NCI-H1930 (cell line): ENCODE results near the gene PRR19.
"Not testable (repeated sequence)": the region's sequence is repeated elsewhere in the genome, so short reads cannot be mapped to it uniquely, and the experiment has no call there.

Experiments used
- DNase-seq, 2 experiments: peaks; one replicate each; lab custom pipeline; 2025; lab: John Stamatoyannopoulos, UW

Gene PRR19

DNA sequence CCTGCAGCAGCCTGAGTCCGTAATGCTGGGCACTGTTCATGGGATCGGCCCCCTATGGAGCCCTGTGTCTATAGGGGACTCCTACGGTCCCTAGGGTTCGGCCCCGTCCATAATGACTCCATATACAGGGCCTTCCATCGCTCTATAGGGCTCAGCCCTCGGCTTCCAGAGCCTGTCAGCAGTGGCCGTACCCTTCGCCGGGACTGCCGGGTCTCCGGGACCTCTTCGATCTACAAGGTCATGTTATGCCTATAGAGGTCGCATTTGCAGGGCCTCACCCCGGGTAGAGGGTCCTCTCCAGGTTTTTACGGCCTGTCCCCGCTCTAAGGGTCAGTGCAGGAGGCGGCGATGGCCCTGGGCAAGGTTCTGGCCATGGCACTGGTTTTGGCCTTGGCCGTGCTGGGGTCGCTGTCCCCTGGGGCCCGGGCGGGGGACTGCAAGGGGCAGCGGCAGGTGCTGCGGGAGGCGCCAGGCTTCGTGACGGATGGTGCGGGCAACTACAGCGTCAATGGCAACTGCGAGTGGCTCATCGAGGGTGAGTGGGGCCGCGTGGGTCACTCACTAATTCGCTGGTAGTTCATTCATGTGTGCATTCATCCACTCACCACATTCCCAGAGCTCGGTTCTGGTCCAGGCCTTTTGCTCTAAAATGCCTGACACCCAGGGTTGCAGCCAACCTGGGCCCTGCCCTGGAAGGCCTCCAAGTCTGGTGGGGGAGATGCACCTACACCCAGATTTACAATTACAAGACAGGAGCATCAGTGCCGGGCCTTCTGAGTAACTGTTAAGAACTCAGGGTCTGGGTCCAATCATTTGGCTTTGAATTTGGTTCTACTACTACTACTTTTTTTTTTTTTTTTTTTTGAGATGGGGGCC lies 24.2 kb downstream of the PRR19 start:
- no peak for DNase-seq

DNA sequence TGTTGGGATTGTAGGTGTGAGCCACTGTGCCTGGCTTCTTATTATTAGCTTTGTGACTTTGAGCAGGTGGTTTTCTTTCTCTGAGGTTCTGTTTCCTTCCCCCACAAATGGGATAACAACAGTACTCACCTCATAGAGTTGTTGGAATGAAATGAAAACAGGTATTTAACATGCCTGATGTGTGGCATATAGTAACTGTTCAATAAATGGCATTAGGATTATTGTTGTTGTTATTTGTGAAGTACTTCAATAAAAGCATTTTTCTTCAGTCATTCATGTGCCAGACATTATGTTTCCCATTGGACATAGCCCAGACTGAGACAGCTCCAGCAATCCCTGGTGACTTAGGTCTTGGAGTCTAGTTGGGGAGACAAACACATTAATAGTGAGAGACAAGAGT lies 25.0 kb downstream of the PRR19 start:
- DNase-seq = no peak

DNA sequence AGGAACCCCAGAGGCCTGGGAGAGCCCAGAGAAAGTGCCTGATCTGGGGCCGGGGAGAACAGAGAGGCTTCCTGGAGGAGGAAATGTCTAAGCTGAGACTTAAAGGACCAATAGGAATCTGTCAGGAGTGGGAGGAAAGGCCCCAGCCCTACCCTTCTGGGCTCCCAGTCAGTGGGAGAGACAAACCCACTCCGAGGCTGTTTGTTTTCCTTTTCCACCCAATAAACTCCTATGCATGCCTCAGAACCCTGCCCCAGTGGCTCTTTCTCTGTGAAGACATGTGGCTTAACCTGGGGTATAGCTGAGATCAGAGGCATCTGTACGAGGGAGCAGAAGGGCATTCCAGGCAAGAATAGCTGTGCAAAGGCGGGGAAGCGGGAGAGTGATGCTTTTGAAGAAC lies 25.4 kb downstream of the PRR19 start:
- no peak for DNase-seq

DNA sequence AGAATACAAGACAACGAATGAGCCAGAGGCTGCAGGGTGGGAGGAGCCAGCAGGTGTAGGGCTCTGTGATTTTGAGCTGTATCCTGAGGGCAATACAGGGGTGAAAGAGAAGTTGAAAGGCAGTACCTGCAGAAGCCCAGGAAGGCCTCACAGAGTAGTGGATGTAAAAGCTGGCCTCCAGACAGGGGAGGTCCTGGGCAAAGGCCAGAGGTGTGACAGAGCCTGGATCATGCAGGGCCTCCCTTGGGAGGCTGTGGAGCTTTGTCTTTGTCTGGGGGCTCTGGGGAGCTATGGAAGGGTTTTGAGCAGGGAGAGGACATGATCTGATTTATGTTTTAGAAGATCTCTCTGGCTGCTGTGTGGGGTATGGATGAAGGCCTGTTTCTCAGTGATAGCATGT lies 26.2 kb downstream of the PRR19 start:
- no peak for DNase-seq

DNA sequence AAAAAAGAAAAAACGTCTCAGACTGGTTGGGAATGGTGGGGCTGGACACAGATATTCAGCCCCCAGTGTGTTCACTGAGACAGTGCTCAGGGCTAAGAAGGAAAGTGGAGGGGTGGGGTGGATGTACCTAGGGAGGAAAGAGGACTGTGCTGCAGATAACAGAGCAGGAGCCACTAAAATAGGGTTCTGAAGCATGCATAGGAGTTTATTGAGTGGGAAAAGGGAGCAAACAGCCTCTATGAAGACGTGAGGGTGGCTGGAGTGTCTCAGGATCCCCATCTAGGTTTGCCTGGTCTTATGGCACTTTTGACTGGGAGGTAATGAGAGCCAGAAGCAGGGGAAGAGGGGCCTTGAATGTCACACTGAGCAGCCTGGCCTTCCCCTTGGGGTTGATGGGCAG lies 26.9 kb downstream of the PRR19 start:
- no peak for DNase-seq

DNA sequence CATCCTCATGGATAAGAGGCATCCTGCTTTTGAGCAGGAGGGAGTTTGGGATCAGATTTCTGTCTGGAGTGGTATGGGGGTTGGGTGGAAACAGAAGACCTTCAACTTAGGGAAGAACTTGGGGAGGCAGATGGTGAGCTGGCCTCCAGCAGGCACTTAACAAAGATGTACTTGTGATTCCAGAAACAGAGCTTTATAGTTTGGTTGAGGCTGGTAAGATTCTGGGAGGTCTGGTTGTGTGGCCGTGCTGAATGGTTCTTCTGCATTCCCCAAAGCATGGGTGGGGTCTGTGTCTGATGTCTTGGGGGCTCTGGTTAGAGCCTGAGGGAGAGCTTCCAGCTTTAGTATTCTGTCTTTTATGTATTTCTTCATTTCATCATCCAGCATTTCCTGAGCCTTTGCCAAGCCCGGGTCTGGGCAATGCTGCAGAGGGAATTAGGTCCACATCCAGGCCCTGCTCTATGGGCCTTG lies 28.3 kb downstream of the PRR19 start:
- no peak for DNase-seq

DNA sequence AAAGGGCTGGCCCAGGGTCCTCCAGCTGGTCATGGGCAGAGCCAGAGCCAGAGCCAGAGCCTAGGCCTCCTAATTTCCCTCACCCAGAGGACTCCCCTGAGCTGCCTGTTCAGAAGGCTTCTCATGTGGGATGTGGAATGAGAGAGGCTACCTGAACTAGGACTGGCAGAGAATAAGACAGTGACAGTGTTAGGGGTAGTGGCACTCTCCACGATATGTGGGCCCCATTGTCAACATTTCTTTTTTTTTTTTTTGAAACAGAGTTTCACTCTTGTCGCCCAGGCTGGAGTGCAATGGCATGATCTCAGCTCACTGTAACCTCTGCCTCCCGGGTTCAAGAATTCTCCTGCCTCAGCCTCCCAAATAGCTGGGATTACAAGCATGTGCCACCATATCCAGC lies 29.4 kb downstream of the PRR19 start:
- not testable (repeated sequence) for DNase-seq

DNA sequence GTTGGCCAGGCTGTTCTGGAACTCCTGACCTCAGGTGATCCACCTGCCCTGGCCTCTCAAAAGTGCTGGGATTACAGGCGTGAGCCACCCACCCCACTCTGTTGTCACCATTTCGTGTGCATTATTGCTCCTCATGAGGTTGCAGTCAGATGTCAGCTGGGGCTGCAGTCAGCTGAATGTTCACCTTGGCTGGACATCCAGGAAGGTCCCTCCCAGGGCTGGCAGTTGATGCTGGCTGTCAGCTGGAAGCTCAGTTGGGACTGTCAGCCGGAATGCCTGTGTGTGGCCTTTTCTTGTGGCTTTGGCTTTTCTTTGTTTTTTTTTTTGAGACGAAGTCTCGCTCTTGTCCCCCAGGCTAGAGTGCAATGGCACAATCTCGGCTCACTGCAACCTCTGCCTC lies 30.1 kb downstream of the PRR19 start:
- DNase-seq = no peak

DNA sequence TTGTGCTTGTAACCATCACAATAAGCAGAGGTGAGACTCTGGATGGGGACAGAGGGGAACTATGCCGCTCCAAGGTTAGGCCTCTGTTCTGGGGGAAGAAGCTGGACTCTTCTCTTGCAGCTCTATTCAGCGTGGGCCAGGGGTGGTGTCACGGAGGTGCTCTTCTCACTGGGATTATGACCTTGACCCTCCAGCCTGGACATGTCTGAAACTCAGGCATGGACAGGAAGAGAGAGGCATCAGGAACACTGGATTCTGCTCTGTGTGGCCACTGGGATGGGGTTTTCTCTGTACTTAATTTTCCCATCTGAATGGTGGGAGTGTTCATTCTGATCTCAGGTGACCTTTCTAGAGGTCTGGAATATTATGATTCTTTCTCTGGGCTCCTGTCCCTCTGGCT lies 31.1 kb downstream of the PRR19 start:
- no peak for DNase-seq

DNA sequence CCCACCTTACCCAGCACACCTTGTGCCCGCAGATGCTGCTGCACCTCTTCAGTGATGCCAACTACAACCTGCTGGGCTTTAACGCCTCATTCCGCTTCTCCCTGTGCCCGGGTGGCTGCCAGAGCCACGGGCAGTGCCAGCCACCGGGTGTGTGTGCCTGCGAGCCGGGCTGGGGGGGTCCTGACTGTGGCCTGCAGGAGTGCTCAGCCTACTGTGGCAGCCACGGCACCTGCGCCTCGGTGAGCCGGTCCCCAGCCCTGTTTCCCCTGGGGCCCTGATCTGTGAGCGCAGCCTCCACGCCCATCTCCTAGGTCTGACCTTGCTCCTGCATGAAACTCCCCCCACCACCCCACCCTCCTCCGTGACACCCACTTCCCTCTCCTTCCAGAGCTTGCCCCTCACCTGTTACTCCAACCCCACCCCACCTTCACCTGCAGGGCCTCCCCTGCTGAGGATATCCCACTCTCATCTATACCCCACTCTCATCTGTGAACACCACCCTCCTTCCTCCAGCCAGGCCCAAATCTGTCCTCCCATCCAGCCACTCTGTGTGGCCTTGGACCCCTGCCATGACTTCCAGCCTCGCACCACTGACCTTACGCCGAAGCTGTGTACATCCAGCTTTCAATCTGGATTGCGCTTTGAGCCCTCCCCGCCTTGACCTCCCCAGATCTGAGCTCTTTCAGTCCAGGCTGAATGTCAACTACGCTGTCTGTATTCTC lies 32.2 kb downstream of the PRR19 start:
- no peak for DNase-seq

DNA sequence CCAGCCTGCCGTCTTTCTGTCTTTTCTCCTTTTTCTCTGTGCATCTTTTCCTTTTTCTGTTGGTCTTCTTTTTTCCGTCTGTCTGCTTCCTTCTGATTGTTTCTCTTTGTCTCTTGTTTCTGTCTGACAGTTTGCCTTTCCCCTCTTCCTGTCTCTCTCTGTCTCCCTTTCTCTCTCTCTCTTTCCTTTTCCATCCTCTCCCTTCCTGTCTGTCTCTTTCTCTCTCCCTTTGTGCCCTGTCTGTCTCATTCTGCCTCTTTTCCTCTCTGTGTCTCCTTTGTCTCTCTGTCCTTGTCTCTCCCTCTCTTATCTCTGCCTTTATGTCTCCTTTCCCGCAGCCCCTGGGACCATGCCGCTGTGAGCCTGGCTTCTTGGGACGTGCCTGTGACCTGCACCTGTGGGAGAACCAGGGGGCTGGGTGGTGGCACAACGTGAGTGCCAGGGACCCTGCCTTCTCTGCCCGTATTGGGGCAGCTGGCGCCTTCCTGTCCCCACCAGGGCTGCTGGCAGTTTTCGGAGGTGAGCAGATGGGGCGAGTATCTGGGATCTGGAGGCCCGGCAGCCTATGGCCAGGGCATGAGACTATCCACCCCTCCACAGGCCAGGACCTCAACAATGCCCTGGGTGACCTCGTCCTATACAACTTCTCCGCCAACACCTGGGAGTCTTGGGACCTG lies 32.9 kb downstream of the PRR19 start:
- no peak for DNase-seq

DNA sequence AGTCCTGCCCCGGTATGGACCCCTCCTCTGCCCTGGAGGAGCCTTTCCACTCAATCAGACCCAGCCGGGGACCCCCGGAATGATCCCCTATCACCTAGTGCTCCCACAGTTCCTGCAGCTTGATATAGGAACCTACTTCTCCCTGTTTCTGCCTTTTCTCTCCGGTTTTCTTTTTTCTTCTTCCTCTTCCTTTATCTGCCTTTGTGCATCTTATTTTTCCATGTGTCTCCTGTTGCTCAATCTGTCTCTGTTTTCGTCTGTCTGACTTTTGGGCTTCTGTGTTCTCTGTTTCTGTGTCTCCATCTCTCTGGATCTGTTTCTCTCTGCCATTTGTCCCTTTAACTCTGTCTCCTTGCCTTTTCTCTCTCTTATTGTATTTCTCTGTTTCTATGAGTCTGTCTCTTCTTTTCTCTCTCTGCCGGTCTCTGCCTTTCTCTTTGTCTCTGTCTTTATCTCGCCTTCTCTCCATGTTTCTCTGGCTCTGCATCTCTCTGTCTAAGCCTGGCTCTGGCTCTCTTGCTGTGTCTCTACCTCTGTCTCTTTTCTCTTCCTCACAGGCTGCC lies 33.5 kb downstream of the PRR19 start:
- DNase-seq = no peak

DNA sequence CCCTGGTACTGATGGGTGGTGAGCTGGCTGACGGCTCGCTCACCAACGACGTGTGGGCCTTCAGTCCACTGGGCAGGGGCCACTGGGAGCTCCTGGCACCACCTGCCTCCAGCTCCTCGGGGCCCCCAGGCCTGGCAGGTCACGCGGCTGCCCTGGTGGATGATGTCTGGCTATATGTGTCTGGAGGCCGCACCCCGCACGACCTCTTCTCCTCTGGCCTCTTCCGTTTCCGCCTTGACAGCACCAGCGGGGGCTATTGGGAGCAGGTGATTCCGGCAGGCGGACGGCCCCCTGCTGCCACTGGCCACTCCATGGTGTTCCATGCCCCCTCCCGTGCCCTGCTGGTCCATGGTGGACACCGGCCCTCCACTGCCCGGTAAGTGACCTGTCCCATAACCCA lies 34.0 kb downstream of the PRR19 start:
- no peak for DNase-seq

DNA sequence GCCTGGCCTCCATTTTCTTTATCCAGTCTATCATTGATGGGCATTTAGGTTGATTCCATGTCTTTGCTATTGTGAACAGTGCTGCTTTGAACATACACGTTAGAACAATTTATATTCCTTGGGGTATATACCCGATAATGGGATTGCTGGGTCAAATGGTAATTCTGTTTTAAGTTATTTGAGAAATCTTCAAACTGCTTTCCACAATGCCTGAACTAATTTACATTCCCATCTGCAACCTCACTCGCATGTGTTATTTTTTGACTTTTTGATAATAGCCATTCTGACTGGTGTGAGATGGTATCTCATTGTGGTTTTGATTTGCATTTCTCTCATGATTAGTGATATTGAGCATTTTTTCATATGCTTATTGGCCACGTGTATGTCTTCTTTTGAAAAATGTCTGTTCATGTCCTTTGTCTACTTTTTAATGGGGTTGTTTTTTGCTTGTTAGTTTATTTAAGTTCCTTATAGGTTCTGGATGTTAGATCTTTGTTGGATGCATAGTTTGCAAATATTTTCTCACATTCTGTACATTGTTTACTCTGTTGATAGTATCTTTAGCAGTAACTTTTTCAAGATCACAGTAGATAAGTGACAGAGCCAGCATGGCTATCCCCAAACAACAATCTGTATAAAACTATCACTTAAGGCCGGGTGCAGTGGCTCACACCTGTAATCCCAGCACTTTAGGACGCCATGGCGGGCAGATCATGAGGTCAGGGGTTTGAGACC lies 37.4 kb downstream of the PRR19 start:
- DNase-seq = not testable (repeated sequence)

DNA sequence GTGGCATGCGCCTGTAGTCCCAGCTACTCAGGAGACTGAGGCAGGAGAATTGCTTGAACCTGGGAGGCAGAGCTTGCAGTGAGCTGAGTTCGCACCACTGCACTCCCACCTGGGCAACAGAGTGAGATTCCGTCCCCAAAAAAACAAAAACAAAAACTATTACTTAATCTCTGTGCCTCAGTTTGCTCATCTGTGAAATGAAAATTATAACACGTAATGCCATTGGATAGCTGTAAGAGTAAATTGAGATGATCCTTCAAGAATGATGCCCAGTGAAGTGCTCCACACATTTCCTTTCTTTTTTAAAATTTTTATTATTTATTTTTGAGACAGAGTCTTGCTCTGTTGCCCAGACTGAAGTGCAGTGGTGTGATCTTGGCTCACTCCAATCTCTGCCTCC lies 38.0 kb downstream of the PRR19 start:
- DNase-seq = not testable (repeated sequence)

DNA sequence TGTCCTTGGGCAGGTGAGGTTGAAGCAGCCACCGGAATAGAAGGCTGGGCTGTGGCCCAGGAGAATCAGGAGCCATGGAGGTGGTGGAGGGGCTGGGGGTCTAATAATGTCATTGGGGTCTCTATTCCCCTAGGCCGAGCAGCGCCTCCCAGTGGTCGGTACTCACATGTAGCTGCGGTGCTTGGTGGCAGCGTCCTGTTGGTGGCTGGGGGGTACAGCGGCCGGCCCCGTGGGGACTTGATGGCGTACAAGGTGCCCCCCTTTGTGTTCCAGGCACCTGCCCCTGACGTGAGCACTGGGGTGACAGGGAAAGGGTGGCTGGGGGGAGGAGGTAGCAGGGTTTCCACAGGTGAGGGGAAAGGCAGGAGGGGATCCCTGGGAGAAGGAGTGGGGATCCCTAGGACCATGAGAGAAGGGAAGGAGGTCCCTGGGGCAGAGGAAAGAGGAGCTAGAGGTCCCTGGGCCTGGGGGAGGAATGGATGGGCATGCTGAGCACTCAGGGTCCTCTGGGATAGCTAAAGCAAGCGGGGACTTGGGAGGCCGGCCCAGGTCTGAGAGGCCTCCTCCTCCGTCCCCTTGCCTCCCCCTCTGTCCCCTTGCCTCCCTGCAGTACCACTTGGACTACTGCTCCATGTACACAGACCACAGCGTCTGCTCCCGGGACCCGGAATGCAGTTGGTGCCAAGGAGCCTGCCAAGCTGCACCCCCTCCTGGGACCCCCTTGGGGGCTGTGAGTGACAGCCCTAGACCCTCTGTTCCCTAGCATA lies 41.6 kb downstream of the PRR19 start:
- no peak for DNase-seq

DNA sequence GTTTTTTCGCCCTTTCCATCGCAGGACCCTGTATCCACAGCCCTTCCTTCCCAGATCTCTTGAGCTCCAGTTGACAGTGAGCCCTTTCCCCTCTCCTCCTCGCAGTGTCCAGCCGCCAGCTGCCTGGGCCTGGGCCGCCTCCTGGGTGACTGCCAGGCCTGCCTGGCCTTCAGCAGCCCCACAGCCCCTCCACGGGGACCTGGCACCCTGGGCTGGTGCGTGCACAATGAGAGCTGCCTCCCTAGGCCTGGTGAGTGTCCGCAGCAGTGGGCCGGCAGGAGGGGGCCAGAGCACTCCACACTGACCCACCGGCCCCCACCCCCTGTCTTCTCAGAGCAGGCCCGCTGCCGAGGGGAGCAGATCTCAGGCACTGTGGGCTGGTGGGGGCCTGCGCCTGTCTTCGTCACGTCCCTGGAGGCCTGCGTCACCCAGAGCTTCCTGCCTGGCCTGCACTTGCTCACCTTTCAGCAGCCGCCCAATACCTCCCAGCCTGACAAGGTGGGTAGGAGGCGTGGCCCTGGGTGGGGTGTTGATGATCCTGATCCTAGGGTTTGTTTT lies 42.5 kb downstream of the PRR19 start:
- no peak for DNase-seq

DNA sequence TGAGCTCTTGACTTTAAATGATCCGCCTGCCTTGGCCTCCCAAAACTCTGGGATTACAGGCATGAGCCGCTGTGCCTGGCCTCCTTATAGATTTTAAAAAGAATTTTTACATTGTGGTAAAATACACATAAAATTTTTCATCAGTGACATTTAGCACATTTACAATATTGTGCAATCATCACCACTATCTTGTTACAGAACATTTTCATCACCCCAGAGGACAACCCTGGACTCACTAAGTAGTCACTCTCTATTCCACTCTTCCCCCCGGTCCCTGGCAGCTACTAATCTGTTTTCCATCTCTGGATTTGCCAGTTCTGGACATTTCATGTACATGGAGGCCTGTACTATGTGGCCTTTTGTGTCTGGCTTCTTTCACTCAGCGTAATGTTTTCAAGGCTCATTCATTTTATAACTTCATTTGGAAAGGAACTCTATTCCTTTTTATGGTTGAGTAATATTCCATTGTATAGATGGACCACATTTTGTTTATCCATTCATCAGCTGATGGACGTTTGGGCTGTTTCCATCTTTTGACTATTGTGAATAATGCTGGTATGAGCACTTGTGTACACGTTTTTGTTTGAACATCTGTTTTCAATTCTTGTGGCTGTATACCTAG lies 43.4 kb downstream of the PRR19 start:
- no peak for DNase-seq

DNA sequence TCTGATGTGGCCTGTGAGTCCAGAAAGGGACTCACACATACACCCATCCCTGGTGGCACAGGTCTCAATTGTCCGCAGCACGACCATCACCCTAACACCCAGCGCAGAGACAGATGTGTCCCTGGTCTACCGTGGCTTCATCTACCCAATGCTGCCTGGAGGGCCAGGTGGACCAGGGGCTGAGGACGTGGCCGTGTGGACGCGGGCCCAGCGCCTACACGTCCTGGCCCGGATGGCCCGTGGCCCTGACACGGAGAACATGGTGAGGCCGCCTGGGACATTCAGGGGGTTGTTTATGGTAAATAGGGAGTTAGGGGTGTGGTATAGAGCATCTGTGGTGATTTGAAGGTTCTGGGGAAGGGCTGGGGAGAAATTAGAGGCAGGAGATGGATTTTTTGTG lies 46.3 kb downstream of the PRR19 start:
- DNase-seq = no peak
